Body of pancreas (tissue), 4 donors: ENCODE measurements around the gene ANKRD6. TPM values are rescaled to one million over a fixed set of nuclear protein-coding genes. Genes with fewer than 3 reads are reported as not detected.

Experiments used
- ATAC-seq: fragments of 150-250 bp; one replicate; pipeline ENCODE4 v1.9.1; 2016
- DNase-seq, 4 donors: peaks; one replicate each; pipeline ENCODE4 v3.0.0-alpha.2; 2019
- H3K27ac ChIP-seq, 4 donors: fragments of 200-600 bp; sonication (generic); 1 replicate in 3 of 4; 2 replicates in 1 of 4; pipeline versions ENCODE4 v1.5.1 to v1.6.1; 2016 to 2019; ENCODE audit warnings: mild to moderate bottlenecking in 1 of 4, mixed read lengths in 1 of 4, moderate library complexity in 1 of 4
- H3K27me3 ChIP-seq, 2 donors: fragments of 200-600 bp; sonication (generic); one replicate each; pipeline ENCODE4 v1.6.0; 2016; ENCODE audit warnings: mild to moderate bottlenecking in 1 of 2
- H3K36me3 ChIP-seq, 2 donors: fragments of 200-600 bp; sonication (generic); replicated peaks in 1 of 2; 2 replicates each; pipeline ENCODE4 v1.5.1; 2016; ENCODE audit warnings: low read depth in 2 of 2; ENCODE audit not compliant: insufficient read depth in 1 of 2
- H3K4me1 ChIP-seq: fragments of 200-600 bp; sonication (generic); one replicate; pipeline ENCODE4 v1.6.0; 2016
- H3K4me3 ChIP-seq, 2 donors: fragments of 200-600 bp; sonication (generic); 1 replicate in 1 of 2; 2 replicates in 1 of 2; pipeline ENCODE4 v1.5.1; 2016 to 2019
- H3K9me3 ChIP-seq, 3 donors: fragments of 200-600 bp; sonication (generic); 1 replicate in 2 of 3; 2 replicates in 1 of 3; pipeline ENCODE4 v1.5.1; 2016
- POLR2A ChIP-seq, 3 donors: fragments of 450-650 bp; IDR thresholded peaks; one replicate each; pipeline ENCODE4 v1.6.1; 2016; ENCODE audit warnings: antibody characterized with exemption in 3 of 3, mild to moderate bottlenecking in 2 of 3
- WGBS, 2 donors: methylation state at CpG; one replicate each; pipeline ENCODE4 v1.1.5; 2017; 5-methylcytosine and 5-hydroxymethylcytosine counted together
- intact Hi-C: fragments of 100-400 bp; cut with DNase I; formaldehyde crosslinking; loops from one replicate; pipeline ENCODE4 v1.15.1; 2023
- total RNA-seq, 2 donors: library from RNA; depleted of rRNA; stranded (reverse); fragments of >200 nt; gene quantifications; one replicate each; pipeline ENCODE4 v1.1.0, GENCODE V29; 2016
- TF ChIP-seq, protein P1 (sequence below), 7 experiments: fragments of 450-650 bp in 4 of 7; fragments of 200-600 bp in 3 of 7; sonication (generic) in 3 of 7; IDR thresholded peaks; one replicate each; pipeline ENCODE4 v1.5.1; 2016 to 2019; ENCODE audit warnings: antibody characterized with exemption in 7 of 7

ANKRD6 gene
- total RNA-seq, 2 donors from 2014 or later = 16.9 to 21.4 TPM

DNA sequence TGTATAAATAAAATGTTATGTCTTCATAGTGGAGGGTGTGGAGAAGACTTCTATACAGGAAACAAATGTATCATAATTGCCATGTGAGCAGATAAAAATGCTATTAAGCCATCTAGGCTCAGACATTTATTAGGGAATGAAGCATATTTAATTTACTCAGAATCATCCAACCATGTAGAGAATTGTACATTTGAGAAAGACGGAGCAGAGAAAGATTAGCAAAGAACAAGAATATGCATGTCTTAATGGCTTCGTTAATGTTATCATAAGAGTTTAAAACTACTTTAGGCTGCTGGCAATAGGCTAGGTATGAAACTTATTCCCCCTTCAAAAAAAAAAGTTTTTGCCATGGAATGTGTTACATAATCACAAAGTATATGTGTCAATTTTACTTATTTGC, 6.1 kb downstream of the ANKRD6 start:
- Histone ChIP-seq H3K4me1 (peaks cover 19% of the 10 kb centered on the region), H3K4me3 (no peak overlapping the region), H3K27ac (no peak overlapping the region), H3K36me3 (no peaks in the 10 kb centered on the region), H3K27me3 (no peaks in the 10 kb centered on the region), H3K9me3 (no peaks in the 10 kb centered on the region)
- TF ChIP-seq, protein P1, sequence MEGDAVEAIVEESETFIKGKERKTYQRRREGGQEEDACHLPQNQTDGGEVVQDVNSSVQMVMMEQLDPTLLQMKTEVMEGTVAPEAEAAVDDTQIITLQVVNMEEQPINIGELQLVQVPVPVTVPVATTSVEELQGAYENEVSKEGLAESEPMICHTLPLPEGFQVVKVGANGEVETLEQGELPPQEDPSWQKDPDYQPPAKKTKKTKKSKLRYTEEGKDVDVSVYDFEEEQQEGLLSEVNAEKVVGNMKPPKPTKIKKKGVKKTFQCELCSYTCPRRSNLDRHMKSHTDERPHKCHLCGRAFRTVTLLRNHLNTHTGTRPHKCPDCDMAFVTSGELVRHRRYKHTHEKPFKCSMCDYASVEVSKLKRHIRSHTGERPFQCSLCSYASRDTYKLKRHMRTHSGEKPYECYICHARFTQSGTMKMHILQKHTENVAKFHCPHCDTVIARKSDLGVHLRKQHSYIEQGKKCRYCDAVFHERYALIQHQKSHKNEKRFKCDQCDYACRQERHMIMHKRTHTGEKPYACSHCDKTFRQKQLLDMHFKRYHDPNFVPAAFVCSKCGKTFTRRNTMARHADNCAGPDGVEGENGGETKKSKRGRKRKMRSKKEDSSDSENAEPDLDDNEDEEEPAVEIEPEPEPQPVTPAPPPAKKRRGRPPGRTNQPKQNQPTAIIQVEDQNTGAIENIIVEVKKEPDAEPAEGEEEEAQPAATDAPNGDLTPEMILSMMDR (IDR thresholded peaks at IDR 0.05) = no peak
- TF ChIP-seq POLR2A (IDR thresholded peaks at IDR 0.05) = no peak
- intact Hi-C loops = loop anchor here (5.0 kb wide), 1 partner anchor 173 kb away; no protein-coding TSS in a partner anchor
- DNase-seq = no peak
- no peak for ATAC-seq
- WGBS, 2 donors = 88 to 90% methylated on average over 2 of the region's 2 CpGs

DNA sequence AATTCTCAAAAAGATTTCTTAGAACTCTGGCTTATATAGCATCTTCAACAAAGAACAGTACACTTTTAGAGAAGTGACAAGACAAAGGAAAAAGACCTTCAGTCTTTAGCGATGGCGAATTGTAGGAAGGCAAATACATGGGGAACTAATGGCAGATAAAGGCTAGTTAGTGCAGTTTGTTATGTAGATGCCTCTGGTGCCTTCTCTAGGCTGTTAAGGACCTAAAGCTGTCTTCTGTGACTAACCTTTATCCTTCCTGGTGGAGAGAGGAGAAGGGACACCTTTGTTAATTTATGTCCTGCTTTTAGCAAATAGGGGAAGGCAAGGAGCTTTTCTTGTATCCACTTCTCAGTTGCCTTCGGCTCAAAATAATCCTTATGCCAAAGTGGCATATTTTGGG, 7.2 kb downstream of the ANKRD6 start:
- DNase-seq (no peak), ATAC-seq (no peak)
- no peak overlapping the region for H3K27ac ChIP-seq
- no peaks in the 10 kb centered on the region for H3K36me3 ChIP-seq
- no peaks in the 10 kb centered on the region for H3K9me3 ChIP-seq
- no peaks in the 10 kb centered on the region for H3K27me3 ChIP-seq
- no peak overlapping the region for H3K4me3 ChIP-seq
- 92 to 98% methylated on average over 3 of the region's 3 CpGs for WGBS, 2 donors
- H3K4me1 ChIP-seq = peaks cover 15% of the 10 kb centered on the region
- TF ChIP-seq, protein P1 (IDR thresholded peaks at IDR 0.05) = no peak
- no peak for TF ChIP-seq POLR2A (IDR thresholded peaks at IDR 0.05)
- intact Hi-C loops = no loop called here

DNA sequence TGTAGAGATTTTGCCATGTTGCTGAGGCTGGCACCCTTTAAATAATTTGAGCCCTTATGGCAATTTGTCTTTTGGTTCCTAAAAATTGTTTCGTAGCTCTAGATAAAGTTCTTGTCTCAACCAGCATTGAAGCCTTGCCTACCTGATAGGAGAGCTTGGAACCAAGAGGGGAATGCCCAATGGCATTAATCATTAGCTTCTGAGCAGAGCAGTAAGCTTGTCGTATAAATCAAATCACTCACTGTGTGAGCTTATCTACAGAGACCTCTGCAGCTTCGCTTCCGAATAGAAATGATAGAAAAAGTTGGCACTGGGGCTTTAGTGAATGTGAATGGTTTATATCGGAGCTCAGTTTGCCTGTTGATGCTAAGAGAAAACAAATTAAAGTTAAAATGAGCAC, 10.7 kb downstream of the ANKRD6 start:
- Histone ChIP-seq H3K27ac (peak overlapping the region in 3 of 4 donors; percentile 28 to 74 (median 49)), H3K27me3 (no peaks in the 10 kb centered on the region), H3K4me3 (no peak overlapping the region), H3K4me1 (peaks cover 10% of the 10 kb centered on the region), H3K36me3 (no peaks in the 10 kb centered on the region), H3K9me3 (no peaks in the 10 kb centered on the region)
- DNase-seq = peak in 1 of 4 donors; percentile 42
- TF ChIP-seq, protein P1 (IDR thresholded peaks at IDR 0.05) = no peak
- TF ChIP-seq POLR2A (IDR thresholded peaks at IDR 0.05) = no peak
- ATAC-seq = peak; percentile 88
- WGBS, 2 donors = 20 to 21% methylated on average over 5 of the region's 5 CpGs
- intact Hi-C loops = no loop called here

DNA sequence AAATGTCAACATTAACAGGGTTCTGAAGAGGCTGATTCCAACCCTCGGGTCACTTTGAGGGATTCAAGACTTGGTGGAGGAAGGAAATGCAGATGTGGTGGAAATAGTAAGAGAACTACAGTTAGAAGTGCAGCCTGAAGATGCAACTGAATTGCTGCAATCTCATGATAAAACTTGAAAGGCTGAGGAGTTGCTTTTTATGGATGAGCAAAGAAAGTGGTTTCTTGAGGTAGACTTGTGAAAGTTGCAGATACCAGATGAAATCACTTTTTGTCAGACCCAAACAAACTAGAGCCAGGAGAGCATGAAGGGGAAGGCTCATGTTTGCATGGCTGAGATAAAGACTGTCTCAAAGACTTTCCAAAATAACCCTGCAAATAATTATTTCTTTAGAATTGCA, 16.2 kb downstream of the ANKRD6 start:
- 69 to 70% methylated on average over 1 of the region's 1 CpG for WGBS, 2 donors
- Histone ChIP-seq H3K4me3 (no peak overlapping the region), H3K9me3 (no peaks in the 10 kb centered on the region), H3K4me1 (no peaks in the 10 kb centered on the region), H3K36me3 (no peaks in the 10 kb centered on the region), H3K27ac (no peak overlapping the region), H3K27me3 (no peaks in the 10 kb centered on the region)
- no peak for ATAC-seq
- DNase-seq = no peak
- intact Hi-C loops = no loop called here
- TF ChIP-seq POLR2A (IDR thresholded peaks at IDR 0.05) = no peak
- TF ChIP-seq, protein P1 (IDR thresholded peaks at IDR 0.05) = no peak

DNA sequence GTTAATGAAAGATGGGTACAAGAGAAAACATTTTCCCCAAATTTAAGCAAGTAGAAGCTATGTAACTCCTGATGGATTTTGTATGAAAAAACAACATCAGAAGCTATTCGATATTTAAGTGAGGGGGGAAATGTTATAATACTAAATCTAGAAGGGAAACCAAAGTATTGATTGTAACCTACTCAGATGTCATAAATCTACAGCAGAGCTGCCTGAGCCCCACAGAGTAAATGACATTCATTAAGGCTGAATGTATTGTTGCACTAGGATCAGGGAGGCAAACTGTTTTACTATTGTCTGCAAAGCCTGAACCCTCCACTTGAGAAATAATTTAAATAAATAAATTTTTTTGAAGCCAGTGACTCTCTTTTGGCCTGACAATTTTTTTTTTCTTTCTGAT, 19.3 kb downstream of the ANKRD6 start:
- intact Hi-C loops = no loop called here
- no peak overlapping the region for H3K27ac ChIP-seq
- WGBS, 2 donors = 38 to 42% methylated on average over 1 of the region's 1 CpG

More for the DNA sequence above, 19.3 kb downstream of the ANKRD6 start:
- TF ChIP-seq, protein P1 (IDR thresholded peaks at IDR 0.05) = no peak
- no peak for TF ChIP-seq POLR2A (IDR thresholded peaks at IDR 0.05)
- DNase-seq = no peak
- no peaks in the 10 kb centered on the region for H3K4me1 ChIP-seq
- H3K9me3 ChIP-seq = no peaks in the 10 kb centered on the region
- ATAC-seq = no peak
- H3K27me3 ChIP-seq = no peaks in the 10 kb centered on the region
- no peaks in the 10 kb centered on the region for H3K36me3 ChIP-seq
- no peak overlapping the region for H3K4me3 ChIP-seq
